GM21619 (cell line): ENCODE data around the gene VGLL4.
"Not testable (repeated sequence)": the region's sequence is repeated elsewhere in the genome, so short reads cannot be mapped to it uniquely, and the experiment has no call there.

Source experiments
- ATAC-seq: cut with Tn5 transposase; IDR thresholded peaks from one replicate; pipeline ENCODE4 v1.9.1; 2021; ENCODE audit not compliant: unreplicated experiment

The VGLL4 gene

DNA sequence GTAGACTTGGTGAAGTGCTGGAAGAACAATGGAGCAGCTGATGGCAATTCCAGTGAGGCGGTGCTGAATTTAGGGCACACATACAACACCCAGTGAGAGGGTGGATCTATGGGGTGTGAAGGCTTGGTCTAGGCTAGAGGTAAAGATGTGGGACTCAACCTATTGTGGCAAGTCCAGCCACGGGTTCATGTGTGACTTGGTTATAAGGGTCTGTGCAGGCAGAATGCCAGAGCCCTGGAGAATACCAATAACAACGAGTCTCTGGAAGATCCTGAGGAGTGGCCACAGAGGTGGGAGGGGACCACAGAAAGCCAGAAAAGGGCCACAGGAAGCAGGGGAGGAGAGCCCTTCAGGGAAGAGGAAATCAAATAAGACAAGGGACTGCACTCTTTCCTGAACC lies 55.0 kb downstream of the VGLL4 start:
- ATAC-seq: no peak

DNA sequence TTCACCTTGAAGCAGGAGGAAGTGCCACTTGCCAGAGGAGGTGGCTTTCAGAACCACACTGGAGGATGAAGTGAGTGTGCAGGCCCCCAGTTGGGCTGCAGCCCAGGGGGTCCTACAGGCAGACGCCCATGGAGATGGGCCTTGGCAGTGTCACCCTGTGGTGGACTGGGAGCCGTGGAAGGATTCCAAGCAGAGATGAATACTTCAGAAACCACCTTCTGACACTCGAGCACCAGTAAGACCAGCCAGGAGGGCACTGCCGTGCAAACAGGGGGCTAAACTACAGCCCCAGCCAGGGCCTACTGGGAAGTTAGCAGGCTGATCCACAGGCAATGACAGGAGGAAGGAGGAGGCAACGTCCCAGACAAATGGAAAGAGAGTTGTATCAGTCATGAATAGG lies 55.4 kb downstream of the VGLL4 start:
- ATAC-seq: no peak

DNA sequence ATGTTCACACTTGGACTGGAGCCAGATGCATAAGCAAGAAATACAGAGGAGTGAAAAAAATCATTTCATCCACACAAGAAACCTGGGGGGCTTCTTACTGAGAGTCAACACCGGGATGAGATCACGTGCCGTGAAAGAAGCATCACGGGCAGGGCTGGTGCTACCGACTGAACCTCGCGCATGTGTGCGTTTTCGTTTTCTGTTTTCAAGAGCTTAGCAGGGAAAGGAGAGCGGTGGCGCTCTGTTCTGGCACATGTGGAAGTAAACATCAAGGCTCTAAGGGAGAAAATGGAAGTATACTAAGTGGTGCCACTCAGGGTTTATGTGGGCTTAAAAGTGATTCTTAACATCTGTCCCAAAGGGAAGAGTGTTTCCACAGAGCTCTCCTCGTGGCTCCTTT lies 55.9 kb downstream of the VGLL4 start:
- ATAC-seq: no peak

DNA sequence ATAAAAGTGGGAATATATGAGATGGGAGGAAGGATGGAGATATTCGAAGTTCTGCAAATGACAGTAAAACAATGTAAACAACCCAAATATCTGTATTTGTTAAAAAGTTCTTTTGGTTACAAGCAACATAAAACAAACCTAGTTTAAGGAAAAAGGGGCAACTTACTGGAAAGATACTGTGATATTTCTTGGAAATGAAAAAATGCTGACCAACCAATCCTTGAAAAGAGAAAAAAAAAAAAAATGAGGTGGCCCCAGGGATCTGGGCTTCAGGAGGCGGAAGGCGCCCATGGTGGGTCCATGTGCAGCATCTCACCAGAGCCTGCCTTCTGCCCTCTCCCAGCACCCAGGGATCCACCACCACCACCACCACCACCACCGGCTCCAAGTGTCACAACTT lies 59.1 kb downstream of the VGLL4 start:
- ATAC-seq: no peak

DNA sequence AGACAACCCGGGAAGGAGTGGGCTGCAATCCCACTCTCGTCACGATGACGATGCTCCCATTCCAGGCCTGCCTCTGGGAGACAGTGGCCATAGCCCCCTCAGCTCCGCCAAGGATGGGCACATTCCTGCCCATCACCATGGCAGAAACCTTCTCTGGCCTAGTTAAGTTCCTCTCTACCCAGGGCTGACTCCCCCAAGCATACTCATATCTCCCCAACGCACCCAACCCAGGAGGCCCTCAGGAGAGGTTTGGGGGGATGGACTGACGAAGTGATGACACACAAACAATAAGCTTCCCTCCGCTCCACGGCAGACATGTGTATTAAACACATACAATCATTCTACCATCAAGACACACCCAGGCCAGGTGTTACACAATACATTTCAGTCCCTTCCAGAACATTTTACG lies 60.1 kb downstream of the VGLL4 start:
- no peak for ATAC-seq

DNA sequence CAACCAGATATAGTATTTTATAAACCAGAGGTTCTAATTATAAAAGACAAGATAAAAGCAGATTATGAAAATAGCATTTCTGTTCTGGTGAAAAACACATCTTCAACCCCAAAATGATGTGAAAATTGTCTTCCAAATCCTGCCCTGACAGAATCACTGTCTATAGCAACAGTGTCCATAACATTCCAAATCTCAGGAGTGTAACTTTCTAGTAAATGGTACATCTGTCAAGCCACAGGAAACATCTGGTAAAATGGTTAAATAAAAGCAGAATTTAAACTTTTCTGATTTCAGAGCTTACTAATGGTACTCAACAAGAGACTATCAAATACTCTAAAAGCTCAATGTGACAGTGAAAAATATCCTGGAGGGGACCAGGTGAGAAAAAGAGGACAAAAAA lies 60.5 kb downstream of the VGLL4 start:
- ATAC-seq: no peak

DNA sequence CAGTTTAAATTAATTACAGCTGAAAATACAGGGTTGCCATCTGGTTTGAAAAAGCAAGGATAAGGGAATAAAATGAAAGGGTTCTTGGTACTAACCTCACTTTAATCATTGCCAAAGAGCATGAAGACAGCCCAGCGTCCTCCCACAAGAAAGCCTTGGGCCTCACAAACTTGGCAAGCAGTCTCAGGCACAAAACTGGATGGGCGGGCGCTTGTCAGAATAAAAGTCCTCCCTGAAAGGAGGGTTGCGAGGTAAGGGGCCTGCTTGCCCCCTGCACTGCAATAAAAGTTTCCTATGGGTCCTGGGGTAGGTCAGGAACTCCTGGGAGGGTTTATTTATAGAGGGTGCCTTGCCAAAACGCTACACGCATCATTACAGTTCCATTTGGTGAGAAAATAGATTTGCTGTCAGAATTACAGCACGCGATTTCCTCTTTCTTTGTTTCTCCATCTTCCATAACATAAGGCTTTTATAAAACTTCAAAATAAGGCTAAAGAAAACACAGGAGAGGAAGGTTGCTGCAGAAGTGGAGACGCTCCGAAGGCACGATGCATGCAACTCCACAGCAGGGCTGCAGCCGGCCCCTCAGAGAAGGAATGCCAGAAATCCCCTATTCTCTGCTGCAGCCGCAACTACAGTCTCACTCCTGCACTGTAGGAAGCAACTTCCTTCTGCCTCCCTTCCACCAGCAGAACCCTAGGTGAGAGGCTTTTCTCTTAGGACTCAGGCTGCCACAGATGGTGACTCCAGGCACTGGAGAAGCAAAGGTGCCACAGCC lies 61.3 kb downstream of the VGLL4 start:
- no peak for ATAC-seq

DNA sequence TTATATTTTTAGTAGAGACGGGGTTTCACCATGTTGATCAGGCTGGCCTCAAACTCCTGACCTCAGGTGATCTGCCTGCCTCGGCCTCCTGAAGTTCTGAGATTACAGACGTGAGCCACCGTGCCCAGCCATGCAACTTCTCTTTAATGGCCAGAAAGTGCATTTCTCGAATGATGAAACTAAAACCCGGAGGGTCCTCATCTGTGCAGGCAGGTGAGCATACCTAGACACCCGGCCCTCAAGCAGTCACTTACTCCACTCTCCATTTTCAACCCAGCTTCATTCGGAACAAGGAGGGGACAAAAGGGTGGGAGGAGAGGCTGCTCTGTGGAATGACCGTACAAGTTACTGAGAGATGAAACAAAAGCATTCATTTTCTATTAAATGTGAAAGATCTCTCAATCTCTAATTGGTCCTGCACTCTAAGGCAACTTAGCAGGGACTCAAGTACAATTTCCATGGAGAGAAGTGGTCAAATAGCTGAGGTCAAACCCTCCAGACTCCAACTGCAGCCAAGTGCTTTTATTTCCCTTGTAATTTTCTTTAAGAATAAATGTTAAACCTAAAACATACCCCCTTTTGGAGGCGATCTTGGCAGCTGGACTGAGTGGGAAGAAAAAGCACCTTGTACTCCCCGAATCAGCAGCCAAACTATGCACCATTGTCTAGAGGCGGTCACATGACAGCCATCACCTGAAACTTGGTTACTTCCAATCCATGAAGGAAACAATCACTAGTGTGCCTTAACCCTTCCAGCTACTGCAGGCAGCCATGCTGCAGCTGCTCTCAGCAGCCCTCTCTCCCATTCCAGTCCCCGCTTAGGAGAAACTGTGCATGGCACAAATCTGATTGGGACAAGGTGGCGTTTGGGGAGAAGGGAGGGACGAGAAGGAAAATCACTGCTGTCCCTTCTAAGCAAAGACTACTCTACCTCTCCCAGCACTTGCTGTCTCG lies 62.2 kb downstream of the VGLL4 start:
- ATAC-seq: no peak

DNA sequence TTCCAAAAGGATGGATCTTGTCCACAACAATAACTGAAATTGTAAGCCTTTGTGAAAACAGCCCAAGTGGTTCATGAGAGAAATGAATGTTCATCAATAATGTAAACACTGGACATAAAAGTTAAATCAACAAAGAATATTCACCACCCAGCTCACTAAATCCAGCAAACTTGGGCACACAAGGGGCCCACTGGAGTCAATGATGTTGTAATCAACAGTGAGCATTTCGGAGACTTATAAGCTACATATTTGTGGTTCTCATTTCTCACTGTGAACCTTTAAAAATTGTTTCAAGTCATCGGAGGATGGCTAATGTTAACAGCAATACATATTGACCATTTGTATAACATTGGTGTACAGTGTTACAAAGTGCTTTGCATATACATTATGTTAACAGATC lies 63.1 kb downstream of the VGLL4 start:
- no peak for ATAC-seq

DNA sequence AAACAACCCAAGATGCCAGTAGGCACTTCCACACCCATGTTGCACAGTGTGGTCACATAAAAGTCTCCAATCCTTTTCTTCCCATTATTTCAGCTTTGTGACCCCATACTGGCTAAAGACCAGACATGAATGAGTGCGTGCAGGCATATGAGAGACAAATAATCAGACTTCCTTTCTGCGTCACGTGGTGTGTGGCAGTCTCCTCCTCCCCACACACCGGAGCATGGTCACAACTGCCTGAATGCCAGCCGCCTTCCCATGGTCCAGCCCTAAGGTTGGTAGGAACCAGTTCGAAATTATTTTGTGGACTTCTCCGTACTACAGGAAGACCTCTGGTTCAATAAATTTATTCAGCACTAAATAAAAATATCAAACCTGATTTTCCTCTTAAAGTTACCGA lies 65.5 kb downstream of the VGLL4 start:
- ATAC-seq: no peak

DNA sequence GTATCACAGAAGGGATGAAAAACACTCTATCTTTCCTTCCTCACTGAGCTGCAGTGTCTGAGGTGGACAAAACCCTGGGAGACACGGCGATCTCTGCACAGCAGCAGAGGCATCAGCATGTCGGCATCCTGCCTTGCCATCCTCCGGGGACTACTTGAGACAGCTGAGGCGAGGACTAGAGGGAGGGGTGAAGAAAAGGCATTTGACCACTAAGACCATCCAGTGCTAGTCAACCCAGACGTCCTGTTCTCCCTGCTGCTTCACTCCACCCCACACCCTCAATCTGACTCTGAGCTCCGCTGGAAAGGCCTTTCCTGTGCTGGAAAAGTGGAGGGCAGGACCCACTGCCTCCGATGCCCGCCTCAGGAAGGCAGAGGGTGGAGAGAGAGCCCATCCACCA lies 67.3 kb downstream of the VGLL4 start:
- no peak for ATAC-seq

DNA sequence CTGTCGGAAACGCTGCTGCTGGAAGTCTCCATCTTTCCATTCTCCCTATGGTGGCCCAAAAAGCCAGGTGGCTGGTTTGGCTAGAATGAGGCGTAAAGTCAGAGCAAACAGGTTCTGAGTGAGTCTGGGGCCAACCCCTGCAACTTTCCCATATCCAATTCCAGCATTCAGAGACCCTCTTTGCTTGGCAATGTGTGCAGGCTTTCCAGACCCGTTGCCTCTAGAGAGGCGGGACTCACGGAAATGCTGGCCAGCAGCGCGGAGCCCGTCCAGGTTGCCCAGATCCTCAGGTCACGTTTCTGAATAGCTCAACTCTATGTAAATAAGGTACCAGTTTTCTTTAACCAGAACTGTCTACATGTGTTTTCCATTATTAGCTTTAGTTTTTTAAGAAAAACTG lies 68.0 kb downstream of the VGLL4 start:
- ATAC-seq: no peak

DNA sequence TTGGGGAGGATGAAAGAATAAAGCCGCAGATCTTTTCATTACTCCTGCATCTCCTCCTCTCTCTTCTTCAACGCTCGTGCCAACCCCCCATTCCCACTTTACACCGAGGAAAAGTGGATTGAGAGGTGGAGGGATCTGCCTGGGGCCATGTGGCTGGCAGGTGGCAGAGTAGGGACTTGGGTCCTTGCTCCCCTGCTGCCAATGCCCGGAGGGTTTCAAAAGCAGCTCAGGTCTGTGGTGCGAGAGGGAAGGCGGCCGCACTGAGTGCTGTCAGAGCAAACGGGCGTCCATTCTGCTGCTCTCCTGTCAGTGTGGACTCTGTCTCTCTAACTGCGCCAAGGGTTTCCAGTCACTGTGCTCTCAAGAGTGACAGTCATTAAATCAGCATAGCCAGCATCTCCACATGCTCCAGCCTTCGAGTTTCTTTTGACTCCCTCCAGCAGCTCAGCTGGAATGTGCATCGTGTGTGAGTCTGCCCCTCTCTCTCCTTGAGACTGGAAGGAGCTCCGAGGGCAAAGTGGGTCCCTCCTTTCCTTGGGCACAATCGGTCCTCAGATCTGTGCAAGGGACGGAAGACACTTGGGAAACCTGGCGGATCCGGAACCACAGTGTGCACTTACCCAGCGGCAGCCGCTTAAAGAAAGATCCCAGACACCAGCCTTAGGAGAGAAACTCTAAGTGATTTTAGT lies 68.6 kb downstream of the VGLL4 start:
- ATAC-seq: no peak

DNA sequence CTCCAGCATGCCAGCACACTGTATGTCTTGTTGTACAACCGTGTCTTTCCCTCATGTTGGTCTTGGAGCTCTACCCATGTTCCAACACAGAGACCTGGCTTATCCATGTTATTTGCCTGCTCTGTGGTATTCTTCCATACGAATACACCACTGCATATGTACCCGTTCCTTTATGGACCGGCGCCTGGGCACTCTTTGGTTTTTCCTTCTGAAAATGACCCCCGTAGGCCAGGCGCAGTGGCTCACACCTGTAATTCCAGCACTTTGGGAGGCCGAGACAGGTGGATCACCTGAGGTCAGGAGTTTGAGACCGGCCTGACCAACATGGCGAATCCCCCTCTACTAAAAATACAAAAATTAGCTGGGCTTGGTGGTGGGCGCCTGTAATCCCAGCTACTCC lies 71.1 kb downstream of the VGLL4 start:
- not testable (repeated sequence) for ATAC-seq

DNA sequence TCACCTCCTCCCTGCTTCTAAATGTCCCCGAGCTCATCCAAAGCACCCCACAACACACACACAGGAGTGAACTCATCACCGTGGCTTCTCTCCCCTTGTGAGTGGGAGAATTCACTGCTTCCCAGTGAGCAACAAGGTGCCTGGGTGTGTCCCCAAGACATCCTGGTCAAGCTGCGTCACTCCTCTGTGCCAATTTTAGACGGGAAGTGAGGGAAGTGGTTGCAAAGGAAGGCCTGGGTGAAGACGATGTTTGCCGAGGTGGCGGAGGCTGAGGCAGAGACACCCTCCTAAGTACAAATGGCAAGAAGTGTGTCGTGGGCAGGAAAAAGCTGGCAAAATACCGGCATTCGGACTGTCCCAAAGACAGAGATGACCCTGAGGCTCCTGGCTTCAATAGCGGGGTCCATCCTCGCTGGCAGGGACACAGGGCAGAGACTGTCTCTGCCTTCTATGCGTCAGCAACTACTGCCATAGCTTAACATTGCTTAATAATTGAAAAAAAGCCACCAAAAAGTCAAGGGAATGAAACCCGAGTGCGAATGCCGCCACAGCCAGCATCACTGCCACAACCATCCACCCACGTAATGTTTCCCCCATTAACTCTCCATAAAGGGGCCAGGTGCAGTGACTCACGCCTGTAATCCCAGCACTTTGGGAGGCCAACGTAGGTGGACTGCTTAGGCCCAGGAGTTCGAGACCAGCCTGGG lies 72.8 kb downstream of the VGLL4 start:
- no peak for ATAC-seq

DNA sequence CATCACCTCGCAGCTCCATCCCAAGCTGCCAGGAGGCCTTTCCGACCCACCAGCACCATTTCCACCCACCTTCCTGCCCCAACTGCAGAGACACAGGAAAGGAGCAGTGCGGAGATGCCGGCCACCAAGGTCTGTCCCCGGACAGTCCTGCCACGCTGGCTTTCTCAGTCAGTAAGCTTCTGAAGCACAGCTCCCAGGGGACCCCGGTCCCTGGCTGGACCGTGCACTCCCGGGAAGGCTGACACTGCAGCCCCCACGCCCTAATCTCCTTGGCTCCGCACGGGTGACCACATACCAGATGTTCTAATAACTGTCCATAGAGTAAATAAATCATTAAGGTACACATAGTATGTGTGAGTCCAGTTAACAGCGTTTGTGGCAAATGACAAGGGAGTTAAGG lies 73.5 kb downstream of the VGLL4 start:
- no peak for ATAC-seq

DNA sequence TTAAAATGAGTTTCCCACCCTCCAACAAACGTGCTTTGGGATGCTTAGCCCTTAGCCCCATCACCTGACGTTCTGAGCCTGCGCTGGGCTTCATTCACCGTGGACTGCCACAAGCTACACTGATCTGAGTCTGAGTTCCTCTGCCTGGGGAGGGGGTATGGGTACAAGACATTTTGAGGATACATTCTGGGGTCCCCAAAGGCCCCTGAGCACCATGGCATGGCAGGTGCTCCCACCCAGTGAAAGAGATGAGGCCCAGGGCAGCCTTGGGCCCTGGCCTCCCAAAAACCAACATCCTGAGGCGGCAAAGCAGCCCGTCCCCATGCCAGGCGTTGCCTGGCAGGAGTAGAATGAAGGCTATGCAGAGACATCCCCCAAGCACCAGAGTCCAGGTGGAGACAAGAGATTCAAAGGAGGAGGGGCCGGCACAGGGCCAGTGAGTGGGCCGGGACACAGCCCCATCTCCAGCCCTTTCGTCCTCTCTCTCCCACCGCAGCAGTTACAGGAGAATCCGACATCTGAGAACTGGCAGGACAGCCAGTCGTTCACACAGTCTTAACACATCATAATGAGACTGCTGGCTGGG lies 74.5 kb downstream of the VGLL4 start:
- ATAC-seq: no peak

DNA sequence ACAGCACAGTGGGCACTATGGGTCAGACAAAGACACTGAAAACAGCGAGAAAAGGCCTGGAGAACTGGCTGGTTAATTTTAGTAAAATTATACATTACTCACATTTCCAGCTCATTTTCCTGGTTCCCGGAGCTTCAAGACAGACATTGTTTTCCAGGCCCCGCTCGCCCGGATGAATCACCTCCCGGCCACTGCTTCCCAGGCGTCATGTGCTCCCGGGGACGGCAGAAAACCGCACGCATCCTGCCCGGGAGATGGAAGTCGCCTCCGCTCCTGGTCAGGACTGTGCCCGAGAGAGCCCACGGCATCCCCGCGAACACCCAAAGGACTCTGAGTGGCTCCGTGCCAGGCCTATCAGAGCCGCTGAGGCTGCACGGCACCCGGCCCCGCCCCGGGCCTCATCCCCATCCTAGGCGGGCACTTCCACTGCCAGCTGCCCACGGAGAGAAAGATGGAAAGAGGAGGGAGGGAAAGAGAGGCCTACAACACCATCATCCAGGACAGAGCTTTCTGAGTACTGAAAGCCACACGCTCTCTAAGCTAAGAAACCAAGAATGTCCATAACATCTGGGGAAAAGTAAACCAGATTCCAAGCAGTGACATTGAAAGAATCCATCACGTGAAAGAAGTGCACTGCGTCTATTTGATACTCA lies 75.1 kb downstream of the VGLL4 start:
- no peak for ATAC-seq

DNA sequence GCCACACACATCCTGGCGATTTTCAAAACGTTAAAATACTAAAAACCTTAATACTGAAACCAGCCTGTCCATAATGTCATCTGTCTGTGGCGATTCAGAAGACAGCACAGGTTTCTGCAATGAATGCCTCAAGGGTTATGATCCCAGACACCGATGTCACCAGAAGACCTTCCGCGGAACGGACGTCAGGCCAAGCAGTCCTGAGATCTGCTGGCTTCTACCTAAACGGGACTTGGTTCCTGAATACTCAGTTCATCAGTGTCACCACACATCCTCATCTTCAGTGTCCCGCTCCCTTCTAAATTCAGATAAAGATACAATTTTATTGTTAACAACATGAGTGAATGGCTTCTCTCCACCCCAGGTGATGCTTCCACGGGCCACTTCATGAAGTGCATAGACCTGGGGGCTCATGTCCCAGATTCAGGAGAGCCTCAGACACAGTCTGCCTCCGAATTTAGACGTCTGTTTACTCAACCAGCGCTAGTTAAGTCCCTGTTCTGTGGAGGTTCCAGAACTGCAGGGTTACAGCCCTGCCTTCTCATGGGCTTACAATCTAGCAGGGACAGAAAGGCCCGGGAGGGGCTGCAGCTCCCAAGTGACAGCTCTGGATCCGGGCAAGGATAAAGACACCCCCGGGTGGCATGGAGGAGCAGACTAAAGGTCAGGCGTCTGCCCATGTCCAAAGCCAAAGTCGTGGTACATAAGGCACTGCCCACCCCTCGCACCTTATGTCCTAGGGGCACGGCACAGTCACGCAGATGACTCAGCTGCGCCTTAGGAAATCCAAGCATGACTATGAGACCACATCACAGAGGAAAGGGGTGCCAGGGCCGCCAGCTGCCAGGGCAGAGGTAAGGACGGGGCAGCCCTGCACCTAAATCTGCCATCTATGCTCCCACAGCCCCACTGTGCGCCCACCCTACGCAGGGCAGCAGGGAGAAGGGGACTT lies 75.9 kb downstream of the VGLL4 start:
- no peak for ATAC-seq
